Measurements from ENCODE around the gene FAM168A. TPM values are rescaled to one million over a fixed set of nuclear protein-coding genes. Genes with fewer than 3 reads are reported as not detected.

The FAM168A gene
- total and polyA plus RNA-seq, 10 of the 15 experiments (the other 5 are each of a cell fraction or from before 2014, with no cell fraction given): 1.7 to 20.0 (median 10.0) TPM

DNA sequence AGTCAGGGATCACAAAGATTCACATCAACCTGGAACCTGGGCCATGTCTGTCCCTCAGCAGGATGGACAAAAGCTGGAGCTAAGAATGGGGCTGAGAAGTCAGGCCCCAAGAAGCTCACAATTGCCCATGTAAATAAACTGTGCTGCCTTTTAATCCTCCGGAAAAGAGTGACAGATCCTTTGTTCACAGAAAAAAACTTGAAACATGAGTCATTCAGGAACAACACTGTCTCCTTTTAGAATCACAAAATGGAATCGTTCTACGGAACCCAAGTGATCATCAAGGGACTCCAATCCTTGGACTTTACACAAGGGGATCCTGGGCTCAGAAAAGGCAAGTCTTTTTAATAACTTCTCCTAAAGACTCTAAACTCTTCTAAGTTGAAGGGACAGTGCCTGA is 185.6 kb downstream of the FAM168A start:
- Histone ChIP-seq H2AFZ (ENCODE audit: control insufficient read depth, low read depth, low read length) (no peak overlapping the region), H3K9ac (ENCODE audit: control insufficient read depth, insufficient read depth, low read length) (no peak overlapping the region), H3K27ac (ENCODE audit: control insufficient read depth, insufficient read depth) (no peak overlapping the region), H3K79me2 (ENCODE audit: control insufficient read depth, insufficient read depth, low read length) (no peaks in the 10 kb centered on the region), H3K4me2 (ENCODE audit: control insufficient read depth, insufficient read depth) (no peak overlapping the region), H3K36me3 (ENCODE audit: control insufficient read depth in 2 of 2, insufficient read depth in 2 of 2, low read length in 1 of 2) (peaks cover 5% of the 10 kb centered on the region in 2 experiments; a peak in 3 of 4 replicates), H3K27me3 (replicated peaks in 1 of 2; ENCODE audit: control insufficient read depth in 2 of 2, insufficient read depth in 2 of 2, low read length in 1 of 2) (no peaks in the 10 kb centered on the region), H3K9me3 (replicated peaks; ENCODE audit: control insufficient read depth, insufficient read depth, low read length) (no peaks in the 10 kb centered on the region), H4K20me1 (ENCODE audit: control insufficient read depth, insufficient read depth) (no peaks in the 10 kb centered on the region), H3K4me3 (no peak overlapping the region), H3K4me1 (ENCODE audit: control insufficient read depth, insufficient read depth, low read length) (peaks cover 9% of the 10 kb centered on the region; the same call in 1 of the 2 replicates)
- no peak for FAIRE-seq
- no peak for ATAC-seq
- POLR2A ChIA-PET: interaction anchor here (1.1 kb wide), 1 partner anchor 17 kb away, joined by 3 read pairs; no protein-coding TSS in a partner anchor
- no TSS peak for BruUV-seq (replicated peaks)
- intact Hi-C loops (cut with micrococcal nuclease; ENCODE audit: unreplicated experiment): no loop called here
- WGBS (ENCODE audit: insufficient coverage, insufficient replicate concordance, low lambda C conversion rate, missing lambda C conversion rate): 82% methylated on average over 3 of the region's 3 CpGs
- DNase-seq (ENCODE audit: low read depth, low spot score): no peak
- RAD21 ChIA-PET (ENCODE audit: unreplicated experiment): interaction anchor here (2.2 kb wide), 1 partner anchor 67 kb away, joined by 8 read pairs; no protein-coding TSS in a partner anchor
- in situ Hi-C loops (cut with MboI): no loop called here
- CTCF ChIA-PET: interaction anchor here (0.9 to 2.0 kb wide), 3 partner anchors 10 to 213 kb away, joined by 3 to 6 read pairs (median 3); no protein-coding TSS in a partner anchor
- TF ChIP-seq BACH1 (IDR thresholded peaks at IDR 0.05; ENCODE audit: borderline replicate concordance): no peak
- no peak for TF ChIP-seq HDGF (IDR thresholded peaks at IDR 0.05)
- TF ChIP-seq SREBF2 (IDR thresholded peaks at IDR 0.05; ENCODE audit: low read length): no peak
- SMC1A ChIA-PET (ENCODE audit: uncharacterized antibody, unreplicated experiment): interaction anchor here (2.6 kb wide), 1 partner anchor 248 kb away, joined by 5 read pairs; no protein-coding TSS in a partner anchor

DNA sequence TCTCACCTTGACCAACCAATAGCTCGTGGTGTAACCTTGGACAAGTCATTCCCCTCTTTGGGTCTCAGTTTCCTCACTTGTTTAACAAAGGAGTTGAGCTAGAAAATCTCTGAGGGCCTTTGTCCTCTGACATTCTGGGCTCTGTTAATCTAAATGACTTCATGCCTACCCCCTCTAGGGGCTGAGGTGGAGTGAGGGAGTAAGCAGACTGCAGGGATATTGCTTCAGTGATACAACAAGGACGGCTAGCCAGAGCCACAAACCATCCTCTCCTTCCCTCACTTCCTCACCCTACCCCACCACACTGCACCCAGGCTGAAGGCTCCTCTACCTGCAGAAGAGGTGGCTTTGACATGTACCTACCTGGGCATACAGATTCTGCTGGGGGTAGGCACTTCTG is 186.9 kb downstream of the FAM168A start:
- POLR2A ChIA-PET: interaction anchor here (0.8 to 1.1 kb wide), 2 partner anchors 12 to 19 kb away, joined by 3 read pairs; no protein-coding TSS in a partner anchor
- in situ Hi-C loops (cut with MboI) (no loop called here), intact Hi-C loops (cut with micrococcal nuclease; ENCODE audit: unreplicated experiment) (no loop called here)
- Histone ChIP-seq H2AFZ (ENCODE audit: control insufficient read depth, low read depth, low read length) (no peak overlapping the region), H3K36me3 (ENCODE audit: control insufficient read depth in 2 of 2, insufficient read depth in 2 of 2, low read length in 1 of 2) (peaks cover 5% of the 10 kb centered on the region in 2 experiments; a peak in 3 of 4 replicates), H3K4me3 (no peak overlapping the region), H3K27ac (ENCODE audit: control insufficient read depth, insufficient read depth) (no peak overlapping the region), H3K4me2 (ENCODE audit: control insufficient read depth, insufficient read depth) (no peak overlapping the region), H3K4me1 (ENCODE audit: control insufficient read depth, insufficient read depth, low read length) (peaks cover 9% of the 10 kb centered on the region; the same call in 1 of the 2 replicates), H3K27me3 (replicated peaks in 1 of 2; ENCODE audit: control insufficient read depth in 2 of 2, insufficient read depth in 2 of 2, low read length in 1 of 2) (no peaks in the 10 kb centered on the region), H3K9me3 (replicated peaks; ENCODE audit: control insufficient read depth, insufficient read depth, low read length) (no peaks in the 10 kb centered on the region), H3K79me2 (ENCODE audit: control insufficient read depth, insufficient read depth, low read length) (no peaks in the 10 kb centered on the region), H4K20me1 (ENCODE audit: control insufficient read depth, insufficient read depth) (no peaks in the 10 kb centered on the region), H3K9ac (ENCODE audit: control insufficient read depth, insufficient read depth, low read length) (no peak overlapping the region)
- FAIRE-seq: no peak
- no peak for DNase-seq (ENCODE audit: low read depth, low spot score)
- RAD21 ChIA-PET (ENCODE audit: unreplicated experiment): interaction anchor here (0.6 to 1.4 kb wide), 2 partner anchors 18 to 52 kb away, joined by 3 read pairs; no protein-coding TSS in a partner anchor
- WGBS (ENCODE audit: insufficient coverage, insufficient replicate concordance, low lambda C conversion rate, missing lambda C conversion rate): 23% methylated on average over 2 of the region's 2 CpGs
- TF ChIP-seq JUND (IDR thresholded peaks at IDR 0.05; ENCODE audit: low read depth, low read length): no peak
- TF ChIP-seq TARDBP (IDR thresholded peaks at IDR 0.05; ENCODE audit: borderline replicate concordance): no peak
- no peak for TF ChIP-seq FOXK2 (IDR thresholded peaks at IDR 0.05)
- TF ChIP-seq NRF1 (conservative IDR thresholded peaks at IDR 0.05; ENCODE audit: low read depth, low read length): no peak
- TF ChIP-seq, protein P1, sequence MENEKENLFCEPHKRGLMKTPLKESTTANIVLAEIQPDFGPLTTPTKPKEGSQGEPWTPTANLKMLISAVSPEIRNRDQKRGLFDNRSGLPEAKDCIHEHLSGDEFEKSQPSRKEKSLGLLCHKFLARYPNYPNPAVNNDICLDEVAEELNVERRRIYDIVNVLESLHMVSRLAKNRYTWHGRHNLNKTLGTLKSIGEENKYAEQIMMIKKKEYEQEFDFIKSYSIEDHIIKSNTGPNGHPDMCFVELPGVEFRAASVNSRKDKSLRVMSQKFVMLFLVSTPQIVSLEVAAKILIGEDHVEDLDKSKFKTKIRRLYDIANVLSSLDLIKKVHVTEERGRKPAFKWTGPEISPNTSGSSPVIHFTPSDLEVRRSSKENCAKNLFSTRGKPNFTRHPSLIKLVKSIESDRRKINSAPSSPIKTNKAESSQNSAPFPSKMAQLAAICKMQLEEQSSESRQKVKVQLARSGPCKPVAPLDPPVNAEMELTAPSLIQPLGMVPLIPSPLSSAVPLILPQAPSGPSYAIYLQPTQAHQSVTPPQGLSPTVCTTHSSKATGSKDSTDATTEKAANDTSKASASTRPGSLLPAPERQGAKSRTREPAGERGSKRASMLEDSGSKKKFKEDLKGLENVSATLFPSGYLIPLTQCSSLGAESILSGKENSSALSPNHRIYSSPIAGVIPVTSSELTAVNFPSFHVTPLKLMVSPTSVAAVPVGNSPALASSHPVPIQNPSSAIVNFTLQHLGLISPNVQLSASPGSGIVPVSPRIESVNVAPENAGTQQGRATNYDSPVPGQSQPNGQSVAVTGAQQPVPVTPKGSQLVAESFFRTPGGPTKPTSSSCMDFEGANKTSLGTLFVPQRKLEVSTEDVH (IDR thresholded peaks at IDR 0.05; ENCODE audit: low read depth, partially characterized antibody): no peak
- TF ChIP-seq TCF3 (IDR thresholded peaks at IDR 0.05; ENCODE audit: borderline replicate concordance, insufficient read depth, low read depth, low read length): no peak
- TF ChIP-seq CBFB (IDR thresholded peaks at IDR 0.05; ENCODE audit: low read depth): no peak
- TF ChIP-seq CHD4 (IDR thresholded peaks at IDR 0.05): no peak
- TF ChIP-seq POLR2A (IDR thresholded peaks at IDR 0.05; ENCODE audit: low read depth, low read length): 0 out of 2 replicates have a peak, but pooled peaks have one; percentile 12
- SMC1A ChIA-PET (ENCODE audit: uncharacterized antibody, unreplicated experiment): interaction anchor here (1.1 to 2.6 kb wide), 4 partner anchors 12 to 249 kb away, joined by 3 to 5 read pairs (median 5); no protein-coding TSS in a partner anchor
- ATAC-seq: no peak
- CTCF ChIA-PET: interaction anchor here (0.9 to 2.0 kb wide), 5 partner anchors 60 to 249 kb away, joined by 4 to 6 read pairs (median 5); no protein-coding TSS in a partner anchor
- no TSS peak for BruUV-seq (replicated peaks)
